Heart right ventricle (tissue), 16 donors: ENCODE results near the gene SYT3. TPM values are rescaled to one million over a fixed set of nuclear protein-coding genes. Genes with fewer than 3 reads are reported as not detected.

Experiments
- ATAC-seq, 8 donors: fragments of 200-7000 bp; cut with Tn5 transposase; one replicate each; pipeline ENCODE4 v1.9.1; 2020; ENCODE audit warnings: mild to moderate bottlenecking in 8 of 8, moderate library complexity in 8 of 8, moderate number of reproducible peaks in 1 of 8
- DNase-seq, 2 donors: peaks; one replicate each; pipeline ENCODE4 v3.0.0-alpha.2; 2020
- H3K27ac ChIP-seq, 10 donors: fragments of 200-600 bp; sonication (generic) in 2 of 10; one replicate each; pipeline versions ENCODE4 v1.5.0 to v1.8.0; 2020 to 2022; ENCODE audit warnings: mild to moderate bottlenecking in 3 of 10
- H3K27me3 ChIP-seq, 7 donors: fragments of 200-600 bp; one replicate each; pipeline ENCODE4 v1.8.0; 2021 to 2022; ENCODE audit warnings: mild to moderate bottlenecking in 2 of 7
- H3K36me3 ChIP-seq, 9 donors: fragments of 200-600 bp; sonication (generic) in 1 of 9; one replicate each; pipeline versions ENCODE4 v1.5.0 to v1.8.0; 2020 to 2022; ENCODE audit warnings: mild to moderate bottlenecking in 2 of 9
- H3K4me1 ChIP-seq, 9 donors: fragments of 200-600 bp; sonication (generic) in 1 of 9; one replicate each; pipeline versions ENCODE4 v1.5.0 to v1.8.0; 2020 to 2022; ENCODE audit warnings: mild to moderate bottlenecking in 4 of 9
- H3K4me3 ChIP-seq, 10 donors: fragments of 200-600 bp; sonication (generic) in 2 of 10; one replicate each; pipeline versions ENCODE4 v1.5.0 to v1.8.0; 2020 to 2022; ENCODE audit warnings: mild to moderate bottlenecking in 7 of 10, moderate library complexity in 2 of 10
- H3K9me3 ChIP-seq, 11 donors: fragments of 200-600 bp in 10 of 11; sonication (generic) in 2 of 11; one replicate each; pipeline versions ENCODE4 v1.5.0 to v1.8.0; 2013 to 2022; ENCODE audit warnings: mild to moderate bottlenecking in 2 of 11, control low read depth in 1 of 11, moderate library complexity in 1 of 11
- WGBS, 2 donors: extraction: QIAGEN DNeasy Blood & Tissue Kit; methylation state at CpG; one replicate each; pipeline ENCODE4 v1.1.7; 2013; ENCODE audit warnings: inconsistent platforms in 1 of 2; 5-methylcytosine and 5-hydroxymethylcytosine counted together
- intact Hi-C, 10 donors: fragments of 100-400 bp; cut with DNase I; formaldehyde crosslinking; loops; one replicate each; pipeline versions ENCODE4 v1.11.1 to v1.14.2; 2022
- polyA plus RNA-seq, 2 donors: library from polyadenylated mRNA; stranded (reverse); fragments of 200-250 nt; gene quantifications; one replicate each; pipeline ENCODE4 v1.2.3, GENCODE V29; 2013
- total RNA-seq, 10 donors: library from RNA; stranded (reverse); fragmentation: NEBNext Ultra II Directional in 3 of 10; extraction: Animal tissue kit (Norgen Biotek cat#: 25700) in 3 of 10; gene quantifications; one replicate each; pipeline versions ENCODE4 v1.2.1 to v1.2.4, GENCODE V29; 2021 to 2023
- TF ChIP-seq, protein P1 (sequence below), 9 donors: fragments of 200-600 bp; sonication (generic) in 2 of 9; IDR thresholded peaks; one replicate each; pipeline versions ENCODE4 v1.5.0 to v1.8.0; 2021 to 2022; ENCODE audit warnings: antibody characterized with exemption in 9 of 9, mild to moderate bottlenecking in 5 of 9, moderate library complexity in 1 of 9
- donor health status: Arrhythmogenic right ventricular cardiomyopathy.
- donor health status: ischemic (EF 13 %, LVEDD 7.1; RV severe dilation, severe dysfunction).
- donor health status: healthy with polysubstance abuse.
- donor health status: DM: no; HTN: yes; CAD: no.
- donor health status: DM: no; HTN: no; CAD: no.
- donor health status: ischemic (EF 25% LVEDD 6.9; RV normal size, moderate dysfunction).
- donor health status: ischemic (EF 25% LVEDD 5.7; RV mildly dilated, moderate dysfunction).
- donor health status: healthy.
- donor health status: DM: yes; HTN: yes; CAD: no.
- donor health status: Ischemic cardiomyopathy.
- donor health status: ischemic (EF 35%, LVEDD 5.7; RV mildly dilated, moderate dysfunction).
- donor health status: nonischemic (EF 11% LVEDD 7.7; RV severe dilation, severe dysfunction).
- donor health status: DM: yes; HTN: yes; CAD: no.
- donor health status: PGD.
- donor health status: ischemic (EF 29% LVEDD 5.4; RV normal size, mild dysfunction).
- donor health status: nonischemic (EF 23%, LVEDD 6.1; RV moderate dilation, normal function).

SYT3 gene
- total and polyA plus RNA-seq, 12 donors = 0.04 to 0.49 (median 0.25) TPM; not detected in 8

DNA sequence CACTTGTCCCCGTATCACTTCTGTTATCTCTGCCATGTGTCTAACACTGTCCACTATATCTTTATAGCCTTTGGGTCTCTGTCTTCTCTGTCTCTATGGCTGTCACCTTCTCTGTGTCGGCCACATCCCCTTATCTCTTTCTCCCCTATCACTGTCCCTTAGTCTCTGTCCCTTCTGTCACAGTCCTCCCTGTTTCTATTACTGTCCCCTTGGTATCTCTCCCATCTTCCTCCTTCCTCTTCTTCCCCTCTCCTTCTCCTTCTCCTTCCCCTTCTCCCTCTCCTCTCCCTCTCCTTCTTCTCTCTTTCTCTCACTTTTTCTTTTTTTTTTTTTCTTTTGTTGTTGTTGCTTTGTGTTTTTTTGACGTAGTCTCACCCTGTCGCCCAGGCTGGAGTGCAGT lies 36.7 kb downstream of the SYT3 start:
- intact Hi-C loops = no loop called here
- H3K9me3 ChIP-seq = peaks cover 0 to under 1% (median 0%) of the 10 kb centered on the region in 11 donors
- peaks cover 0 to 2% (median 0%) of the 10 kb centered on the region in 9 donors for H3K4me1 ChIP-seq
- no peaks in the 10 kb centered on the region for H3K36me3 ChIP-seq
- WGBS, 2 donors = 56 to 57% methylated on average over 4 of the region's 4 CpGs
- TF ChIP-seq, protein P1, sequence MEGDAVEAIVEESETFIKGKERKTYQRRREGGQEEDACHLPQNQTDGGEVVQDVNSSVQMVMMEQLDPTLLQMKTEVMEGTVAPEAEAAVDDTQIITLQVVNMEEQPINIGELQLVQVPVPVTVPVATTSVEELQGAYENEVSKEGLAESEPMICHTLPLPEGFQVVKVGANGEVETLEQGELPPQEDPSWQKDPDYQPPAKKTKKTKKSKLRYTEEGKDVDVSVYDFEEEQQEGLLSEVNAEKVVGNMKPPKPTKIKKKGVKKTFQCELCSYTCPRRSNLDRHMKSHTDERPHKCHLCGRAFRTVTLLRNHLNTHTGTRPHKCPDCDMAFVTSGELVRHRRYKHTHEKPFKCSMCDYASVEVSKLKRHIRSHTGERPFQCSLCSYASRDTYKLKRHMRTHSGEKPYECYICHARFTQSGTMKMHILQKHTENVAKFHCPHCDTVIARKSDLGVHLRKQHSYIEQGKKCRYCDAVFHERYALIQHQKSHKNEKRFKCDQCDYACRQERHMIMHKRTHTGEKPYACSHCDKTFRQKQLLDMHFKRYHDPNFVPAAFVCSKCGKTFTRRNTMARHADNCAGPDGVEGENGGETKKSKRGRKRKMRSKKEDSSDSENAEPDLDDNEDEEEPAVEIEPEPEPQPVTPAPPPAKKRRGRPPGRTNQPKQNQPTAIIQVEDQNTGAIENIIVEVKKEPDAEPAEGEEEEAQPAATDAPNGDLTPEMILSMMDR (IDR thresholded peaks at IDR 0.05) = no peak
- H3K27me3 ChIP-seq = peaks cover 3 to 75% (median 57%) of the 10 kb centered on the region in 7 donors
- ATAC-seq (no peak), DNase-seq (no peak)
- no peak overlapping the region for H3K27ac ChIP-seq
- no peak overlapping the region for H3K4me3 ChIP-seq

DNA sequence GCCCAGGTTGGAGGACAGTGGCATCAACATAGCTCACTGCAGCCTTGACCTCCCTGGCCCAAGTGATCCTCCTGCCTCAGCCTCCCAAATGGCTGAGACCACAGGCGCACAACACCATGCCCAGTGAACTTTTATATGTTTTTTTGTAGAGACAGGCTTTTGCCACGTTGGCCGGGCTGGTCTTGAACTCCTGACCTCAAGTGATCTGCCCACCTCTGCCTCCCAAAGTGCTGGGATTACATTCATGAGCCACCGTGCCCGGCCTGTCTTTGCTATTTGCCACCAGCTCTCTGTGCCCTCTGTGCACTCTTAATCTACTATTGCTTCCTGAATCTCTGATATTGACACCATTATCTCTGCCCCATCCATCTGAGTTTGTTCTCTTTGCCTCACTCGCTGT lies 37.2 kb downstream of the SYT3 start:
- 66 to 75% methylated on average over 6 of the region's 6 CpGs for WGBS, 2 donors
- no peak for ATAC-seq
- intact Hi-C loops = no loop called here
- Histone ChIP-seq H3K27ac (no peak overlapping the region), H3K9me3 (no peaks in the 10 kb centered on the region), H3K27me3 (peaks cover 3 to 70% (median 53%) of the 10 kb centered on the region in 7 donors), H3K4me3 (no peak overlapping the region), H3K4me1 (no peaks in the 10 kb centered on the region), H3K36me3 (no peaks in the 10 kb centered on the region)
- TF ChIP-seq, protein P1 (IDR thresholded peaks at IDR 0.05) = no peak
- no peak for DNase-seq

DNA sequence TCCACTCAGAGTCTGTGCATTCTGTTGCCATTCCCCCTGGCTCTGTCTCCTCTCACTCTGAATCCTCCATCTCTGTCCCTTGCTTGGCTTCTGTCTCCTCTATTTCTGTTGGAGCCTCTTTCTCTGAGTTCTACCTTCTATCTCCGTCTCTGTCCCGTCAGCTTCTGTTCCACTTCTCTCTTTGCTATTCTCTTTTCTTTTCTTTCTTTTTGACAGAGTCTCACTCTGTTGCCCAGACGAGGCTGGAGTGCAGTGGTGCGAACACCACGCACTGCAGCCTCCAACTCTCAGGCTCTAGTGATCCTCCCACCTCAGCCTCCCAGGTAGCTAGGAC lies 37.6 kb downstream of the SYT3 start:
- 74 to 85% methylated on average over 5 of the region's 5 CpGs for WGBS, 2 donors
- TF ChIP-seq, protein P1 (IDR thresholded peaks at IDR 0.05) = no peak
- Histone ChIP-seq H3K9me3 (no peaks in the 10 kb centered on the region), H3K27me3 (peaks cover 3 to 66% (median 48%) of the 10 kb centered on the region in 7 donors), H3K36me3 (no peaks in the 10 kb centered on the region), H3K4me1 (no peaks in the 10 kb centered on the region), H3K4me3 (no peak overlapping the region), H3K27ac (no peak overlapping the region)
- intact Hi-C loops = no loop called here
- no peak for ATAC-seq
- no peak for DNase-seq

DNA sequence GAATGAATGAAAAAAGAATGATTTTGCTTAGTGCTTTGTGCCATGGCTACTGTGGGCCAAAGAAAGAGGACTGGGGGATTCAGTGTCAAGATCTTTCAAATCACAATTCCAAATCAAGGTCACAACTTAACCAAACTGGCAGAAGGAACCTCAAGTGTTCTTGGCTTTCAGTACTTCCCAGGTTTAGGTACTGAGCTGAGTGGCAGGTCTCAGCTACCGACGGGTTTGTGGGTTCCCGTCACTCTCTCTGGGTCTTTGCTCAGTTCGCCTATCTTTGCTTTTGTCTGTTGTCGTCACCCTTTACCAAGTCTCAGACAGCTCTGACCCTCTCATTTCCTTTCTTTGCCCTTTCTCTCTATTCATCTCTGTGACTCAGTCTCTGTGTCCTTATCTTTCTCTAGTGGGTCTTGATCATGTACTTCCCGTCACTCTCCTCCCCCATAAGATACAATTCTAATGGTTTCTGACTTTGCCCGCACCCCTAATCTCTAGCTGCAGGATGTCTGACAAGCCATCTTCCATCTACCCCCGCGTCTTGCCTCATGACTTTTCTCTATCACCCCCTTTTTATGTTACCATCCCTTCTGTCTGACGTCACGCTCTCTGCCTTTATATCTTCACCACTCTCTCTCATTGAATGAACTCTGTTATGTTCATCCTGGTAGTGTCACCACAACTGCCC lies 38.1 kb downstream of the SYT3 start:
- Histone ChIP-seq H3K36me3 (no peaks in the 10 kb centered on the region), H3K4me1 (no peaks in the 10 kb centered on the region), H3K27me3 (peaks cover 3 to 61% (median 43%) of the 10 kb centered on the region in 7 donors), H3K27ac (no peak overlapping the region), H3K9me3 (no peaks in the 10 kb centered on the region), H3K4me3 (no peak overlapping the region)
- WGBS, 2 donors = 20 to 28% methylated on average over 11 of the region's 11 CpGs
- DNase-seq (no peak), ATAC-seq (peak in 1 of 8 donors; percentile 29)
- TF ChIP-seq, protein P1 (IDR thresholded peaks at IDR 0.05) = no peak
- intact Hi-C loops = no loop called here
